Measurements from ENCODE around the gene MED26. TPM values are rescaled to one million over a fixed set of nuclear protein-coding genes. Genes with fewer than 3 reads are reported as not detected.

MED26 gene
- total and polyA plus RNA-seq, 9 of the 15 experiments (the other 6 are each of a cell fraction or from before 2014, with no cell fraction given): 0.71 to 15.1 (median 6.2) TPM

- Histone ChIP-seq H3K79me2 (ENCODE audit: control insufficient read depth, insufficient read depth, low read length) (no peaks in the 10 kb centered on the region), H3K4me3 (no peak overlapping the region), H2AFZ (ENCODE audit: low read depth, low read length) (no peak overlapping the region), H3K4me2 (ENCODE audit: insufficient read depth, low read length) (no peak overlapping the region), H4K20me1 (replicated peaks; ENCODE audit: control insufficient read depth, insufficient read depth, low read length) (peaks cover 3% of the 10 kb centered on the region; the same call in 1 of the 2 replicates), H3K27ac (ENCODE audit: extremely low read depth, low read depth, low read length) (no peak overlapping the region), H3K36me3 (ENCODE audit: control insufficient read depth, insufficient read depth, low read length) (peaks cover 95% of the 10 kb centered on the region; the same call in 2 of the 3 replicates), H3K27me3 (ENCODE audit: control insufficient read depth in 2 of 2, insufficient read depth in 2 of 2, low read length in 2 of 2) (no peaks in the 10 kb centered on the region), H3K4me1 (replicated peaks in 1 of 2; ENCODE audit: control insufficient read depth in 2 of 2, insufficient read depth in 2 of 2, low read length in 2 of 2) (peaks cover 0 to 16% of the 10 kb centered on the region in 2 experiments; a peak in 1 of 5 replicates), H3K9ac (ENCODE audit: insufficient read depth in 1 of 2, low read depth in 2 of 2, low read length in 2 of 2) (no peak overlapping the region; a peak in 1 of 4 replicates), H3K9me1 (ENCODE audit: control insufficient read depth, insufficient read depth, low read length) (no peaks in the 10 kb centered on the region), H3K9me3 (replicated peaks; ENCODE audit: control insufficient read depth, insufficient read depth, low read depth, low read length) (no peaks in the 10 kb centered on the region)
- ChIA-PET POLR2A (interaction anchor here (0.8 to 1.3 kb wide), 3 partner anchors 13 to 41 kb away, joined by 3 read pairs; partner anchors contain the start of gene CHERP), CTCF (ENCODE audit: low intra/inter-chr PET ratio) (no interaction called here)
- BruUV-seq (replicated peaks): no TSS peak
- ATAC-seq (peak; percentile 83), DNase-seq (ENCODE audit: extremely low read depth in 1 of 4, low spot score in 3 of 4) (peak; percentile 20 to 48 (median 38)), FAIRE-seq (peak; percentile 62)
- in situ Hi-C loops (cut with MboI) (no loop called here), intact Hi-C loops (cut with micrococcal nuclease) (no loop called here)
- 85% methylated on average over 12 of the region's 12 CpGs for WGBS (ENCODE audit: insufficient coverage, low coverage, missing lambda C conversion rate)
- TF ChIP-seq WHSC1 (IDR thresholded peaks at IDR 0.05; ENCODE audit: low read length) (no peak), ARHGAP35 (IDR thresholded peaks at IDR 0.05; ENCODE audit: partially characterized antibody) (no peak), TCF3 (CRISPR knock-in tag; IDR thresholded peaks at IDR 0.05) (no peak), NR3C1 (CRISPR knock-in tag; IDR thresholded peaks at IDR 0.05) (no peak), RB1 (IDR thresholded peaks at IDR 0.05; ENCODE audit: low read depth) (peak; percentile 24; the same call in 1 of the 2 replicates), YY1 (IDR thresholded peaks at IDR 0.05; ENCODE audit: borderline replicate concordance in 1 of 3, control insufficient read depth in 1 of 3, extremely low read depth in 1 of 3, insufficient read depth in 3 of 3, insufficient read length in 1 of 3, insufficient replicate concordance in 2 of 3, low read depth in 1 of 3, low read length in 2 of 3) (no peak), REST (IDR thresholded peaks at IDR 0.05; ENCODE audit: borderline replicate concordance) (peak; percentile 33; the same call in 1 of the 2 replicates), REST (CRISPR knock-in tag; IDR thresholded peaks at IDR 0.05; ENCODE audit: low read depth) (no peak), SUPT5H (IDR thresholded peaks at IDR 0.05) (0 out of 2 replicates have a peak, but pooled peaks have one; percentile 27)
- TF ChIP-seq, protein P1, sequence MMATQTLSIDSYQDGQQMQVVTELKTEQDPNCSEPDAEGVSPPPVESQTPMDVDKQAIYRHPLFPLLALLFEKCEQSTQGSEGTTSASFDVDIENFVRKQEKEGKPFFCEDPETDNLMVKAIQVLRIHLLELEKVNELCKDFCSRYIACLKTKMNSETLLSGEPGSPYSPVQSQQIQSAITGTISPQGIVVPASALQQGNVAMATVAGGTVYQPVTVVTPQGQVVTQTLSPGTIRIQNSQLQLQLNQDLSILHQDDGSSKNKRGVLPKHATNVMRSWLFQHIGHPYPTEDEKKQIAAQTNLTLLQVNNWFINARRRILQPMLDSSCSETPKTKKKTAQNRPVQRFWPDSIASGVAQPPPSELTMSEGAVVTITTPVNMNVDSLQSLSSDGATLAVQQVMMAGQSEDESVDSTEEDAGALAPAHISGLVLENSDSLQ (IDR thresholded peaks at IDR 0.05): peak; percentile 58
Measured at GRCh38 chr19:16527971-16528521, 100.0 kb downstream of the MED26 start.

Data from K562 (cell line).